Adrenal gland (tissue), 12 donors: Measurements from ENCODE around the gene CHRD. TPM values are rescaled to one million over a fixed set of nuclear protein-coding genes. Genes with fewer than 3 reads are reported as not detected.

ENCODE experiments used
- DNase-seq, 7 donors: peaks; one replicate each; pipeline ENCODE4 v3.0.0-alpha.2; 2019 to 2020
- H3K27ac ChIP-seq, 5 donors: fragments of 200-600 bp; sonication (generic) in 4 of 5; 1 replicate in 3 of 5; 2 replicates in 2 of 5; pipeline versions ENCODE4 v1.5.1 to v1.8.0; 2016 to 2020; ENCODE audit warnings: mild to moderate bottlenecking in 1 of 5
- H3K27me3 ChIP-seq: fragments of 200-600 bp; 2 replicates; pipeline ENCODE4 v1.8.0; 2021
- H3K36me3 ChIP-seq, 2 donors: fragments of 200-600 bp; replicated peaks in 1 of 2; 1 replicate in 1 of 2; 2 replicates in 1 of 2; pipeline versions ENCODE4 v1.5.1 to v1.8.0; 2018 to 2022
- H3K4me1 ChIP-seq, 2 donors: fragments of 200-600 bp; replicated peaks in 1 of 2; 1 replicate in 1 of 2; 2 replicates in 1 of 2; pipeline versions ENCODE4 v1.5.1 to v1.8.0; 2018 to 2021
- H3K4me3 ChIP-seq, 4 donors: fragments of 200-600 bp; sonication (generic) in 3 of 4; one replicate each; pipeline ENCODE4 v1.5.1; 2016 to 2018
- H3K9me3 ChIP-seq, 3 donors: fragments of 200-600 bp; sonication (generic) in 1 of 3; replicated peaks in 1 of 3; 1 replicate in 2 of 3; 2 replicates in 1 of 3; pipeline versions ENCODE4 v1.5.1 to v1.8.0; 2016 to 2021
- POLR2A ChIP-seq, 2 donors: fragments of 450-650 bp; IDR thresholded peaks; one replicate each; pipeline ENCODE4 v1.6.1; 2017; ENCODE audit warnings: antibody characterized with exemption in 2 of 2, mild to moderate bottlenecking in 2 of 2, moderate library complexity in 1 of 2
- WGBS, 4 donors: extraction: QIAGEN DNeasy Blood & Tissue Kit in 2 of 4; methylation state at CpG; one replicate each; pipeline versions ENCODE4 v1.1.5 to v1.1.7; 2013 to 2017; 5-methylcytosine and 5-hydroxymethylcytosine counted together
- intact Hi-C, 2 donors: fragments of 100-400 bp; cut with DNase I; formaldehyde crosslinking; loops; one replicate each; pipeline versions ENCODE4 v1.14.1 to v1.15.0; 2022 to 2023
- polyA plus RNA-seq, 3 donors: library from polyadenylated mRNA; stranded (reverse); fragments of 200-250 nt in 2 of 3; fragments of 350-450 nt in 1 of 3; fragmentation: Illumina TruSeq in 1 of 3; extraction: RNeasy Lipid Tissue Mini Kit (QIAGEN cat#74804) in 1 of 3; gene quantifications; one replicate each; pipeline ENCODE4 v1.2.3, GENCODE V29; 2013 to 2014
- total RNA-seq, 9 donors: library from RNA; depleted of rRNA in 4 of 9; stranded (reverse); fragments of >200 nt in 4 of 9; fragments of 120-200 nt in 1 of 9; fragmentation: NEBNext Ultra II Directional in 1 of 9; extraction: Animal tissue kit (Norgen Biotek cat#: 25700) in 1 of 9; gene quantifications; one replicate each; pipeline versions ENCODE4 v1.1.0 to v1.2.4, GENCODE V29; 2013 to 2023
- TF ChIP-seq, protein P1 (sequence below), 6 experiments: fragments of 450-650 bp in 4 of 6; fragments of 200-600 bp in 2 of 6; sonication (generic) in 1 of 6; IDR thresholded peaks; 1 replicate in 5 of 6; 2 replicates in 1 of 6; pipeline versions ENCODE4 v1.5.1 to v1.8.0; 2016 to 2021; ENCODE audit warnings: antibody characterized with exemption in 6 of 6, mild to moderate bottlenecking in 2 of 6, moderate library complexity in 1 of 6
- donor health status: healthy with polysubstance abuse.
- donor health status: Bipolar disorder and iron deficiency.
- donor health status: DM: yes; HTN: yes; CAD: no.
- donor health status: DM: no; HTN: no; CAD: no.
- donor health status: DM: no; HTN: no; CAD: no.
- donor health status: DM: yes; HTN: yes; CAD: no.

The CHRD gene
- total and polyA plus RNA-seq, 12 donors, result 1.1 to 101 (median 23.7) TPM

DNA sequence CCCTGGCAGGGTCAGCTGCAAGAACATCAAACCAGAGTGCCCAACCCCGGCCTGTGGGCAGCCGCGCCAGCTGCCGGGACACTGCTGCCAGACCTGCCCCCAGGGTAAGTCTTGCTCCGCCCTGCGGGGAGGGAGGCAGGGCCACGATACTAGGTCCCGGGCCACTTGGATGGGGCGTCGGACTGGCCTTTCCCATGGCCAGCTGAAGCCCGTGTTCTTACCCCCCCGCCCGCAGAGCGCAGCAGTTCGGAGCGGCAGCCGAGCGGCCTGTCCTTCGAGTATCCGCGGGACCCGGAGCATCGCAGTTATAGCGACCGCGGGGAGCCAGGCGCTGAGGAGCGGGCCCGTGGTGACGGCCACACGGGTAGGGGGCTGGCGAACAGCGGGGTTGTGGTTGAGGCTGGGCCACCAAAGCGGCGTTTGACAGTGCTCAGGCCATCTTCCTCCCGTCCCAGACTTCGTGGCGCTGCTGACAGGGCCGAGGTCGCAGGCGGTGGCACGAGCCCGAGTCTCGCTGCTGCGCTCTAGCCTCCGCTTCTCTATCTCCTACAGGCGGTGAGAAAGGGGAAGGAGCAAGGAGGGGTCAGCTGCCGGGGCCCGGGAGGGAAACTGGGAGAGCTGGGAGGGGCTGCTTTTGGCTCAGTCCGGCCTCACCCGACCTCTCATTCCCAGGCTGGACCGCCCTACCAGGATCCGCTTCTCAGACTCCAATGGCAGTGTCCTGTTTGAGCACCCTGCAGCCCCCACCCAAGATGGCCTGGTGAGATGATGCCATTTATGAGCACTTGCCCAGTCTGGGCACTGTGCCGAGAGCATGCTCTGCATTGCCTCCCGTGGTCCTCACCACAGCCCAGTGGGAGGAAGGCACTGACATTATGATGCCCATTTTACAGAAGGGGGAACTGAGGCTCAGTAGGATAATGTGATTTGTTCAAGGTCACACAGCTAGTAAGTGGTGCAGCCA, 1.7 kb downstream of the CHRD start:
- intact Hi-C loops, result no loop called here
- TF ChIP-seq, protein P1, sequence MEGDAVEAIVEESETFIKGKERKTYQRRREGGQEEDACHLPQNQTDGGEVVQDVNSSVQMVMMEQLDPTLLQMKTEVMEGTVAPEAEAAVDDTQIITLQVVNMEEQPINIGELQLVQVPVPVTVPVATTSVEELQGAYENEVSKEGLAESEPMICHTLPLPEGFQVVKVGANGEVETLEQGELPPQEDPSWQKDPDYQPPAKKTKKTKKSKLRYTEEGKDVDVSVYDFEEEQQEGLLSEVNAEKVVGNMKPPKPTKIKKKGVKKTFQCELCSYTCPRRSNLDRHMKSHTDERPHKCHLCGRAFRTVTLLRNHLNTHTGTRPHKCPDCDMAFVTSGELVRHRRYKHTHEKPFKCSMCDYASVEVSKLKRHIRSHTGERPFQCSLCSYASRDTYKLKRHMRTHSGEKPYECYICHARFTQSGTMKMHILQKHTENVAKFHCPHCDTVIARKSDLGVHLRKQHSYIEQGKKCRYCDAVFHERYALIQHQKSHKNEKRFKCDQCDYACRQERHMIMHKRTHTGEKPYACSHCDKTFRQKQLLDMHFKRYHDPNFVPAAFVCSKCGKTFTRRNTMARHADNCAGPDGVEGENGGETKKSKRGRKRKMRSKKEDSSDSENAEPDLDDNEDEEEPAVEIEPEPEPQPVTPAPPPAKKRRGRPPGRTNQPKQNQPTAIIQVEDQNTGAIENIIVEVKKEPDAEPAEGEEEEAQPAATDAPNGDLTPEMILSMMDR (IDR thresholded peaks at IDR 0.05), result no peak
- TF ChIP-seq POLR2A (IDR thresholded peaks at IDR 0.05), result no peak

DNA sequence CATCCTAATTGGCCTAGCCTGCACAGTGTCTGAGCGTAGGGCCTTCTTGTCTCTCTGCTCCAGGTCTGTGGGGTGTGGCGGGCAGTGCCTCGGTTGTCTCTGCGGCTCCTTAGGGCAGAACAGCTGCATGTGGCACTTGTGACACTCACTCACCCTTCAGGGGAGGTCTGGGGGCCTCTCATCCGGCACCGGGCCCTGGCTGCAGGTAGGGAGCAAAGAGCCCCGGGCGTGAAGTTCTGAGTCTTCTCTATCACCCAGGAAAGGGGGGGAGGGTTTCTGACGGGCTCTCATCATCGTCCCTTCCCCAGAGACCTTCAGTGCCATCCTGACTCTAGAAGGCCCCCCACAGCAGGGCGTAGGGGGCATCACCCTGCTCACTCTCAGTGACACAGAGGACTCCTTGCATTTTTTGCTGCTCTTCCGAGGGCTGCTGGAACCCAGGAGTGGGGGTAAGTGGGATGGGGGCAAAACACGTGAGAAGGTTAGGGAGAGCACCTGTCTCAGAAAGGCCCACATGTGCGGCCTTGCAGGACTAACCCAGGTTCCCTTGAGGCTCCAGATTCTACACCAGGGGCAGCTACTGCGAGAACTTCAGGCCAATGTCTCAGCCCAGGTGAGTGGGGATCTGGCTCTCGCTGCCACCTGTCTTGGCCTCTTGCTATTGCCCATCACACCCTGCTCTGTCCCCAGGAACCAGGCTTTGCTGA, 2.6 kb downstream of the CHRD start:
- H3K27ac ChIP-seq, result no peak overlapping the region
- WGBS, 4 donors, result 87 to 95% (median 92%) methylated on average over 13 to 16 of the region's 16 CpGs
- peaks cover 8% of the 10 kb centered on the region for H3K27me3 ChIP-seq
- no peak for TF ChIP-seq POLR2A (IDR thresholded peaks at IDR 0.05)
- TF ChIP-seq, protein P1 (IDR thresholded peaks at IDR 0.05), result no peak
- H3K4me3 ChIP-seq, result no peak overlapping the region
- H3K36me3 ChIP-seq, result no peaks in the 10 kb centered on the region
- no peak for DNase-seq
- peaks cover 8 to 23% of the 10 kb centered on the region in 2 donors for H3K4me1 ChIP-seq
- intact Hi-C loops, result no loop called here
- H3K9me3 ChIP-seq, result no peaks in the 10 kb centered on the region

More for the DNA sequence above, 1.7 kb downstream of the CHRD start:
- DNase-seq, result peak in 5 of 7 donors; percentile 37 to 63 (median 59)
- H3K4me1 ChIP-seq, result peaks cover 8 to 27% of the 10 kb centered on the region in 2 donors
- no peaks in the 10 kb centered on the region for H3K9me3 ChIP-seq
- H3K36me3 ChIP-seq, result no peaks in the 10 kb centered on the region
- H3K27me3 ChIP-seq, result peaks cover 8% of the 10 kb centered on the region
- peak overlapping the region in 1 of 5 donors; percentile 88 for H3K27ac ChIP-seq
- peak overlapping the region in 1 of 4 donors; percentile 87 for H3K4me3 ChIP-seq
- WGBS, 4 donors, result 29 to 52% (median 40%) methylated on average over 12 to 55 of the region's 55 CpGs

DNA sequence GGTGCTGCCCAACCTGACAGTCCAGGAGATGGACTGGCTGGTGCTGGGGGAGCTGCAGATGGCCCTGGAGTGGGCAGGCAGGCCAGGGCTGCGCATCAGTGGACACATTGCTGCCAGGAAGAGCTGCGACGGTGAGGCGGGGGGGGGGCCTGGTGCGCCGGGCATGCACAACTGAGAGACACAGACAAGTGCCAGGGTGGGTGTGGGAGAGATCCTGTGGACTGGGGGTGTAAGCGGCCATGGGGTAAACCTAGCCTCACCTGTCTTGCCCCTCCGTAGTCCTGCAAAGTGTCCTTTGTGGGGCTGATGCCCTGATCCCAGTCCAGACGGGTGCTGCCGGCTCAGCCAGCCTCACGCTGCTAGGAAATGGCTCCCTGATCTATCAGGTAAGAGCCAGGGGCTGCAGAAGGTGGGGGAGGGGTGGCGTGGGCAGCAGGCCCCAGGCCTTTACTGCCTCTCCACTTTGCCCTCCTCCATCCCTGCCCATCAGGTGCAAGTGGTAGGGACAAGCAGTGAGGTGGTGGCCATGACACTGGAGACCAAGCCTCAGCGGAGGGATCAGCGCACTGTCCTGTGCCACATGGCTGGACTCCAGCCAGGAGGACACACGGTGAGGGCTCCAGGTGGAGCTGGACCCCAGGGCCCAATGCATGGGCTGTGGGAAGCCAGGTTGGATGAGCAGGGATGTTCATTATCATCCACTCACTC, 3.3 kb downstream of the CHRD start:
- no peaks in the 10 kb centered on the region for H3K9me3 ChIP-seq
- WGBS, 4 donors, result 93 to 100% (median 96%) methylated on average over 3 to 15 of the region's 15 CpGs
- TF ChIP-seq, protein P1 (IDR thresholded peaks at IDR 0.05), result no peak
- TF ChIP-seq POLR2A (IDR thresholded peaks at IDR 0.05), result no peak
- no peaks in the 10 kb centered on the region for H3K36me3 ChIP-seq
- no peak for DNase-seq
- H3K4me1 ChIP-seq, result peaks cover 8 to 16% of the 10 kb centered on the region in 2 donors
- H3K27me3 ChIP-seq, result peaks cover 8% of the 10 kb centered on the region
- intact Hi-C loops, result no loop called here
- H3K27ac ChIP-seq, result no peak overlapping the region
- no peak overlapping the region for H3K4me3 ChIP-seq

DNA sequence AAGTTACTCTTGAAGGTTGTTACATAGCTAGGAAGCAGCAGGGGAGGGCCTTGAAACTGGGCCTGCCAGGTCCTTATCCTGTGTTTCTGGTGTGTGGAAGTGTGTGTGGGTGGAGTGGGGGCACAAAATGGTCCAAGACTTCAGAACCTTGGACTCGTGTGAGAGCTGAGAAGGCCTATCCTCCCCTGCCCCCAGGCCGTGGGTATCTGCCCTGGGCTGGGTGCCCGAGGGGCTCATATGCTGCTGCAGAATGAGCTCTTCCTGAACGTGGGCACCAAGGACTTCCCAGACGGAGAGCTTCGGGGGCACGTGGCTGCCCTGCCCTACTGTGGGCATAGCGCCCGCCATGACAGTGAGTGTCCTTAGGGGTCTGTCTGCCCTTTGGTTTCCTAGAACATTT, 4.5 kb downstream of the CHRD start:
- peaks cover 8% of the 10 kb centered on the region for H3K27me3 ChIP-seq
- H3K36me3 ChIP-seq, result no peaks in the 10 kb centered on the region
- H3K4me3 ChIP-seq, result no peak overlapping the region
- intact Hi-C loops, result no loop called here
- H3K27ac ChIP-seq, result no peak overlapping the region
- H3K9me3 ChIP-seq, result no peaks in the 10 kb centered on the region
- no peak for TF ChIP-seq POLR2A (IDR thresholded peaks at IDR 0.05)
- TF ChIP-seq, protein P1 (IDR thresholded peaks at IDR 0.05), result no peak
- peaks cover 8 to 11% of the 10 kb centered on the region in 2 donors for H3K4me1 ChIP-seq
- WGBS, 4 donors, result 85 to 100% (median 89%) methylated on average over 1 to 9 of the region's 9 CpGs
- no peak for DNase-seq
